ENCODE data around the gene CCDC33. TPM values are rescaled to one million over a fixed set of nuclear protein-coding genes. Genes with fewer than 3 reads are reported as not detected.
A peak's percentile ranks its signal among the peaks of the same experiment; 100 is the strongest.

CCDC33 gene
- 0.69 TPM in 1 of 2 replicates, not detected in the other for total RNA-seq (2013; cell fraction: nucleolus; rRNA removed)
- 2.6 and 2.9 TPM in 2 replicates for total RNA-seq (2014; rRNA removed)
- total RNA-seq (2014; rRNA removed; fragmentation: Illumina TruSeq; extraction: Trizol) = 4.4 and 4.8 TPM in 2 replicates
- total RNA-seq (2021) = 4.1 and 4.9 TPM in 2 replicates
- polyA plus RNA-seq (2011; ENCODE audit: low read depth) = 0.62 TPM
- polyA plus RNA-seq (2011; rRNA removed) = 0.36 and 0.57 TPM in 2 replicates
- polyA plus RNA-seq (2011; cell fraction: cytosol; rRNA removed) = 0.61 and 0.72 TPM in 2 replicates
- polyA plus RNA-seq (2011; cell fraction: nucleus; rRNA removed) = 0.76 and 0.88 TPM in 2 replicates
- 0.22 and 0.47 TPM in 2 replicates for polyA plus RNA-seq (2012)
- 3.1 and 3.2 TPM in 2 replicates for polyA plus RNA-seq (2014; fragmentation: Illumina TruSeq; extraction: Trizol)
- 1 to 10 TPM; 3.0 to 5.4 TPM for polyA plus RNA-seq (2014; fragmentation: Nextera tagmentation; extraction: Ambion mirVana)
- polyA plus RNA-seq (2014; rRNA removed) = 4.1 and 6.0 TPM in 2 replicates
- polyA plus RNA-seq (2016; fragmentation: Nextera tagmentation; extraction: Ambion mirVana) = 1 to 10 TPM; 4.7 to 5.8 TPM
- polyA minus RNA-seq (2011; rRNA and poly(A)+ RNA removed) = 0.98 TPM in 1 of 2 replicates, not detected in the other
- not detected in 2 replicates for polyA minus RNA-seq (2011; cell fraction: cytosol; rRNA and poly(A)+ RNA removed)
- polyA minus RNA-seq (2011; cell fraction: nucleus; rRNA and poly(A)+ RNA removed) = 0.67 TPM in 1 of 2 replicates, not detected in the other
- percentile 11 among the genes with signal in this experiment for Bru-seq, nascent RNA
- percentile 3 among the genes with signal in this experiment for BruChase-seq, experiment 1, labeled RNA remaining after a 6-hour chase
- BruChase-seq, experiment 2, labeled RNA remaining after a 2-hour chase = percentile 3 among the genes with signal in this experiment
- long read RNA-seq, experiment 1 = 0 reads
- long read RNA-seq, experiment 2, partial matches to known transcripts = 0 of 1 reads
- long read RNA-seq, experiment 2, other reads (novel, unspliced or antisense) = 1 of 1 reads

- POLR2A ChIA-PET = no interaction called here
- peak; percentile 94 for ATAC-seq
- H3K27ac ChIP-seq (ENCODE audit: control insufficient read depth, insufficient read depth) = no peak within 1 kb of the TSS
- in situ Hi-C loops (cut with MboI) (no loop called here), intact Hi-C loops (cut with micrococcal nuclease; ENCODE audit: unreplicated experiment) (no loop called here)
- RAD21 ChIA-PET (ENCODE audit: unreplicated experiment) = interaction anchor here (1.1 kb wide), 1 partner anchor 20 kb away, joined by 8 read pairs; no protein-coding TSS in a partner anchor
- no peaks in the 10 kb centered on the region for H4K20me1 ChIP-seq (ENCODE audit: control insufficient read depth, insufficient read depth)
- H3K36me3 ChIP-seq (ENCODE audit: control insufficient read depth in 2 of 2, insufficient read depth in 2 of 2, low read length in 1 of 2) = no peaks in the 10 kb centered on the region
- H3K4me3 ChIP-seq = no peak within 1 kb of the TSS
- peak; percentile 27 for DNase-seq (ENCODE audit: low read depth, low spot score)
- no peaks in the 10 kb centered on the region for H3K9me3 ChIP-seq (replicated peaks; ENCODE audit: control insufficient read depth, insufficient read depth, low read length)
- SMC1A ChIA-PET (ENCODE audit: uncharacterized antibody, unreplicated experiment) = no interaction called here
- BruUV-seq (replicated peaks) = no TSS peak
- TF ChIP-seq PAX8 (IDR thresholded peaks at IDR 0.05) (no peak), SPI1 (IDR thresholded peaks at IDR 0.05; ENCODE audit: borderline replicate concordance, insufficient read depth, low read depth, low read length) (peak; percentile 69; the same call in 1 of the 2 replicates)
- TF ChIP-seq, protein P1, sequence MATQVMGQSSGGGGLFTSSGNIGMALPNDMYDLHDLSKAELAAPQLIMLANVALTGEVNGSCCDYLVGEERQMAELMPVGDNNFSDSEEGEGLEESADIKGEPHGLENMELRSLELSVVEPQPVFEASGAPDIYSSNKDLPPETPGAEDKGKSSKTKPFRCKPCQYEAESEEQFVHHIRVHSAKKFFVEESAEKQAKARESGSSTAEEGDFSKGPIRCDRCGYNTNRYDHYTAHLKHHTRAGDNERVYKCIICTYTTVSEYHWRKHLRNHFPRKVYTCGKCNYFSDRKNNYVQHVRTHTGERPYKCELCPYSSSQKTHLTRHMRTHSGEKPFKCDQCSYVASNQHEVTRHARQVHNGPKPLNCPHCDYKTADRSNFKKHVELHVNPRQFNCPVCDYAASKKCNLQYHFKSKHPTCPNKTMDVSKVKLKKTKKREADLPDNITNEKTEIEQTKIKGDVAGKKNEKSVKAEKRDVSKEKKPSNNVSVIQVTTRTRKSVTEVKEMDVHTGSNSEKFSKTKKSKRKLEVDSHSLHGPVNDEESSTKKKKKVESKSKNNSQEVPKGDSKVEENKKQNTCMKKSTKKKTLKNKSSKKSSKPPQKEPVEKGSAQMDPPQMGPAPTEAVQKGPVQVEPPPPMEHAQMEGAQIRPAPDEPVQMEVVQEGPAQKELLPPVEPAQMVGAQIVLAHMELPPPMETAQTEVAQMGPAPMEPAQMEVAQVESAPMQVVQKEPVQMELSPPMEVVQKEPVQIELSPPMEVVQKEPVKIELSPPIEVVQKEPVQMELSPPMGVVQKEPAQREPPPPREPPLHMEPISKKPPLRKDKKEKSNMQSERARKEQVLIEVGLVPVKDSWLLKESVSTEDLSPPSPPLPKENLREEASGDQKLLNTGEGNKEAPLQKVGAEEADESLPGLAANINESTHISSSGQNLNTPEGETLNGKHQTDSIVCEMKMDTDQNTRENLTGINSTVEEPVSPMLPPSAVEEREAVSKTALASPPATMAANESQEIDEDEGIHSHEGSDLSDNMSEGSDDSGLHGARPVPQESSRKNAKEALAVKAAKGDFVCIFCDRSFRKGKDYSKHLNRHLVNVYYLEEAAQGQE (IDR thresholded peaks at IDR 0.05; ENCODE audit: low read depth, low read length) = no peak
- no peak within 1 kb of the TSS for H2AFZ ChIP-seq (ENCODE audit: control insufficient read depth, low read depth, low read length)
- no peaks in the 10 kb centered on the region; a peak in 1 of 4 replicates for H3K27me3 ChIP-seq (replicated peaks in 1 of 2; ENCODE audit: control insufficient read depth in 2 of 2, insufficient read depth in 2 of 2, low read length in 1 of 2)
- FAIRE-seq = peak; percentile 92
- 0 out of 2 replicates have a peak within 1 kb of the TSS, but pooled peaks have one; percentile 13 for H3K4me2 ChIP-seq (ENCODE audit: control insufficient read depth, insufficient read depth)
- CTCF ChIA-PET = no interaction called here
- no peak within 1 kb of the TSS for H3K9ac ChIP-seq (ENCODE audit: control insufficient read depth, insufficient read depth, low read length)
- H3K79me2 ChIP-seq (ENCODE audit: control insufficient read depth, insufficient read depth, low read length) = no peaks in the 10 kb centered on the region
- H3K4me1 ChIP-seq (ENCODE audit: control insufficient read depth, insufficient read depth, low read length) = peaks cover 19% of the 10 kb centered on the region
- WGBS (ENCODE audit: insufficient coverage, insufficient replicate concordance, low lambda C conversion rate, missing lambda C conversion rate) = 8% methylated on average over 6 of the region's 6 CpGs
These were observed at the start of gene CCDC33 for GRCh38 chr15:74235962-74236361. TSS of gene CCDC33 (plus strand) at chr15:74236326. CDS start at chr15:74236720, 394 bp downstream.

Measured in GM12878 (cell line).